ENCODE measurements around the gene PRDX1.
"Not testable (repeated sequence)": the region's sequence is repeated elsewhere in the genome, so short reads cannot be mapped to it uniquely, and the experiment has no call there.

PRDX1 gene

GRCh38 chr1:45467353-45467752, 54.3 kb downstream of the PRDX1 start:
- DNase-seq (ENCODE audit: low read depth in 1 of 2, low spot score in 1 of 2), result not testable (repeated sequence)

GRCh38 chr1:45465277-45465676, 56.4 kb downstream of the PRDX1 start:
- no peak for DNase-seq (ENCODE audit: low read depth in 1 of 2, low spot score in 1 of 2)

All from stimulated activated CD4-positive, alpha-beta T cell treated with anti-CD3 and anti-CD28 coated beads, Interleukin-15, amount 100 ng/mL, for 1 hour (primary cell).